Kidney (tissue), 14 donors: ENCODE results near the gene SYN1. TPM values are rescaled to one million over a fixed set of nuclear protein-coding genes. Genes with fewer than 3 reads are reported as not detected.

Experiments used
- DNase-seq, 5 donors: peaks; one replicate each; pipeline ENCODE4 v3.0.0-alpha.2; 2013 to 2020
- FAIRE-seq: peaks from 2 replicates; lab custom pipeline; 2012; peaks lifted over from hg19 to GRCh38; lab: Jason Lieb, UNC
- H3K27ac ChIP-seq, 2 donors: one replicate each; pipeline ENCODE4 v1.7.0; 2013; ENCODE audit warnings: low read depth in 2 of 2, low read length in 2 of 2, inconsistent platforms in 1 of 2
- H3K27me3 ChIP-seq: one replicate; pipeline ENCODE4 v1.7.1; 2013; ENCODE audit warnings: low read length, inconsistent platforms; ENCODE audit not compliant: control insufficient read depth, insufficient read depth
- H3K36me3 ChIP-seq, 3 donors: one replicate each; pipeline versions ENCODE4 v1.7.0 to v1.7.1; 2013; ENCODE audit warnings: low read length in 3 of 3, control low read depth in 1 of 3, inconsistent platforms in 1 of 3; ENCODE audit not compliant: insufficient read depth in 3 of 3, control insufficient read depth in 2 of 3
- H3K4me1 ChIP-seq, 3 donors: one replicate each; pipeline versions ENCODE4 v1.7.0 to v1.7.1; 2013; ENCODE audit warnings: low read length in 3 of 3, inconsistent platforms in 1 of 3, low read depth in 1 of 3; ENCODE audit not compliant: control insufficient read depth in 2 of 3, insufficient read depth in 2 of 3
- H3K4me3 ChIP-seq, 3 donors: one replicate each; pipeline versions ENCODE4 v1.7.0 to v1.8.1; 2013; ENCODE audit warnings: low read length in 3 of 3, control low read depth in 1 of 3, inconsistent platforms in 1 of 3
- H3K9ac ChIP-seq, 3 donors: one replicate each; pipeline versions ENCODE4 v1.7.0 to v1.7.1; 2013; ENCODE audit warnings: low read length in 3 of 3, control low read depth in 1 of 3, inconsistent platforms in 1 of 3
- H3K9me3 ChIP-seq, 3 donors: one replicate each; pipeline versions ENCODE4 v1.7.0 to v1.7.1; 2013; ENCODE audit warnings: low read length in 3 of 3, control low read depth in 1 of 3, inconsistent platforms in 1 of 3; ENCODE audit not compliant: control insufficient read depth in 2 of 3, insufficient read depth in 1 of 3
- CTCF ChIP-seq: IDR thresholded peaks from 3 replicates; pipeline ENCODE4 v1.5.1; 2012; ENCODE audit warnings: mild to moderate bottlenecking, moderate library complexity, borderline replicate concordance; ENCODE audit not compliant: insufficient read depth; ENCODE audit errors: extremely low read depth
- intact Hi-C: fragments of 100-400 bp; cut with DNase I; formaldehyde crosslinking; loops from one replicate; pipeline ENCODE4 v1.11.1; 2022
- polyA plus RNA-seq: library from polyadenylated mRNA; stranded (reverse); fragments of 350-450 nt; fragmentation: Illumina TruSeq; extraction: RNeasy Lipid Tissue Mini Kit (QIAGEN cat#74804); gene quantifications from one replicate; pipeline ENCODE4 v1.2.3, GENCODE V29; 2014; ENCODE audit warnings: low read depth, low replicate concordance; ENCODE audit not compliant: insufficient read depth
- total RNA-seq: library from RNA; stranded (reverse); fragmentation: NEBNext Ultra II Directional; extraction: Animal tissue kit (Norgen Biotek cat#: 25700); gene quantifications from one replicate; pipeline ENCODE4 v1.2.1, GENCODE V29; 2021
- donor health status: control.
- donor health status: control.
- donor health status: control.
- donor health status: control.
- donor health status: control.
- donor health status: DM: yes; HTN: yes; CAD: no.
- donor health status: Normal renal cell carcinoma (clear cell type).

The SYN1 gene
- total and polyA plus RNA-seq, 2 donors from 2014 or later: 0.85 to 0.88 TPM

- no peak for DNase-seq
- no peak for TF ChIP-seq CTCF
Observed at GRCh38 chrX:47590984-47591383, 28.7 kb downstream of the SYN1 start.

GRCh38 chrX:47587906-47588735, 31.5 kb downstream of the SYN1 start:
- Histone ChIP-seq H3K9ac (no peak overlapping the region), H3K27ac (no peak overlapping the region), H3K4me3 (no peak overlapping the region), H3K36me3 (no peaks in the 10 kb centered on the region), H3K4me1 (no peaks in the 10 kb centered on the region), H3K27me3 (no peaks in the 10 kb centered on the region), H3K9me3 (no peaks in the 10 kb centered on the region)
- TF ChIP-seq CTCF: no peak
- FAIRE-seq: no peak
- intact Hi-C loops: no loop called here
- DNase-seq: no peak

More at GRCh38 chrX:47590984-47591383, 28.7 kb downstream of the SYN1 start:
- Histone ChIP-seq H3K27ac (no peak overlapping the region), H3K36me3 (no peaks in the 10 kb centered on the region), H3K27me3 (no peaks in the 10 kb centered on the region), H3K9me3 (no peaks in the 10 kb centered on the region), H3K9ac (no peak overlapping the region), H3K4me1 (no peaks in the 10 kb centered on the region), H3K4me3 (no peak overlapping the region)
- intact Hi-C loops: no loop called here
- FAIRE-seq: no peak

- Histone ChIP-seq H3K4me1 (no peaks in the 10 kb centered on the region), H3K9ac (no peak overlapping the region), H3K27me3 (no peaks in the 10 kb centered on the region), H3K36me3 (no peaks in the 10 kb centered on the region), H3K27ac (no peak overlapping the region), H3K4me3 (no peak overlapping the region), H3K9me3 (no peaks in the 10 kb centered on the region)
- no peak for TF ChIP-seq CTCF
- FAIRE-seq (no peak), DNase-seq (no peak)
- intact Hi-C loops: no loop called here
Observed at GRCh38 chrX:47587091-47587891, 32.4 kb downstream of the SYN1 start.
